GM12878 (cell line): ENCODE data around the gene CAMTA2. TPM values are rescaled to one million over a fixed set of nuclear protein-coding genes. Genes with fewer than 3 reads are reported as not detected.

ENCODE experiments used
- ATF7 ChIP-seq: fragments of 450-650 bp; IDR thresholded peaks from 2 replicates; pipeline ENCODE4 v1.6.1; 2016; ENCODE audit warnings: low read depth, mild to moderate bottlenecking
- EGR1 ChIP-seq, 2 experiments: IDR thresholded peaks; 1 replicate in 1 of 2; 2 replicates in 1 of 2; pipeline ENCODE4 v1.6.1; 2011 to 2012; ENCODE audit warnings: low read depth in 2 of 2, low read length in 2 of 2, borderline replicate concordance in 1 of 2, mild to moderate bottlenecking in 1 of 2, moderate library complexity in 1 of 2
- EP300 ChIP-seq, 2 experiments: fragments of 150-350 bp in 1 of 2; IDR thresholded peaks; 2 replicates each; pipeline ENCODE4 v1.6.1; 2011 to 2012; ENCODE audit warnings: low read depth in 2 of 2, low read length in 2 of 2, borderline replicate concordance in 1 of 2, improper control_type of control experiment in 1 of 2, inconsistent platforms in 1 of 2; ENCODE audit not compliant: control insufficient read depth in 1 of 2
- FOS ChIP-seq: IDR thresholded peaks from 3 replicates; pipeline ENCODE4 v1.6.1; 2011; ENCODE audit warnings: borderline replicate concordance; ENCODE audit not compliant: insufficient read length; ENCODE audit errors: extremely low read depth
- HDAC6 ChIP-seq: fragments of 200-600 bp; sonication (generic); IDR thresholded peaks from one replicate; pipeline ENCODE4 v1.8.0; 2017; ENCODE audit warnings: antibody characterized with exemption; ENCODE audit not compliant: unreplicated experiment
- HSF1 ChIP-seq: fragments of 150-350 bp; IDR thresholded peaks from 2 replicates; pipeline ENCODE4 v1.6.1; 2014; ENCODE audit warnings: mild to moderate bottlenecking, low read depth, low read length
- KLF5 ChIP-seq: fragments of 450-650 bp; IDR thresholded peaks from 2 replicates; pipeline ENCODE4 v1.6.1; 2014; ENCODE audit warnings: mild to moderate bottlenecking; ENCODE audit not compliant: partially characterized antibody
- MEF2A ChIP-seq: IDR thresholded peaks from 2 replicates; pipeline ENCODE4 v1.6.1; 2011; ENCODE audit warnings: low read depth, mild to moderate bottlenecking, low read length, moderate library complexity; ENCODE audit not compliant: insufficient read depth
- NFYA ChIP-seq: IDR thresholded peaks from 2 replicates; pipeline ENCODE4 v1.6.1; 2011; ENCODE audit warnings: low read depth, mild to moderate bottlenecking, low read length, improper control_type of control experiment, borderline replicate concordance
- PAX8 ChIP-seq: fragments of 450-650 bp; IDR thresholded peaks from 2 replicates; pipeline ENCODE4 v1.6.1; 2017; ENCODE audit warnings: mild to moderate bottlenecking, moderate library complexity
- SKIL ChIP-seq: fragments of 450-650 bp; IDR thresholded peaks from 2 replicates; pipeline ENCODE4 v1.6.1; 2017; ENCODE audit warnings: mild to moderate bottlenecking, low read depth, inconsistent platforms; ENCODE audit not compliant: poor library complexity, severe bottlenecking
- SMAD5 ChIP-seq: IDR thresholded peaks from 2 replicates; pipeline ENCODE4 v1.6.1; 2016; ENCODE audit warnings: antibody characterized with exemption, low read depth
- SPI1 ChIP-seq: IDR thresholded peaks from 2 replicates; pipeline ENCODE4 v1.6.1; 2011; ENCODE audit warnings: low read depth, mild to moderate bottlenecking, low read length, moderate library complexity, borderline replicate concordance; ENCODE audit not compliant: insufficient read depth
- ZBTB11 ChIP-seq: fragments of 450-650 bp; formaldehyde crosslinking; IDR thresholded peaks from 2 replicates; pipeline ENCODE4 v1.5.0; 2022; ENCODE audit warnings: mild to moderate bottlenecking, missing genetic modification characterization
- ZNF207 ChIP-seq: fragments of 450-650 bp; IDR thresholded peaks from 2 replicates; pipeline ENCODE4 v1.6.1; 2014; ENCODE audit warnings: antibody characterized with exemption, mild to moderate bottlenecking, borderline replicate concordance
- ZNF384 ChIP-seq: IDR thresholded peaks from 2 replicates; pipeline ENCODE4 v1.6.1; 2012; ENCODE audit warnings: low read depth, mild to moderate bottlenecking, low read length, improper control_type of control experiment, borderline replicate concordance
- ZNF592 ChIP-seq: fragments of 450-650 bp; IDR thresholded peaks from 2 replicates; pipeline ENCODE4 v1.6.1; 2017; ENCODE audit warnings: mild to moderate bottlenecking, moderate library complexity
- polyA plus RNA-seq, 11 experiments: library from polyadenylated mRNA; depleted of rRNA in 4 of 11; unstranded in 6 of 11; stranded (reverse) in 5 of 11; fragments of >200 nt; fragmentation: Nextera tagmentation in 4 of 11; fragmentation: Illumina TruSeq in 1 of 11; extraction: Ambion mirVana in 4 of 11; extraction: Trizol in 1 of 11; gene quantifications; 1 replicate in 1 of 11; 2 replicates in 10 of 11; pipeline versions ENCODE4 v1.2.1 to v1.2.3, GENCODE V29; 2011 to 2016; ENCODE audit warnings: inconsistent platforms in 2 of 11, missing spikeins in 2 of 11, low read depth in 1 of 11
- total RNA-seq, 4 experiments: library from RNA; depleted of rRNA in 3 of 4; stranded (reverse); fragments of >200 nt in 3 of 4; fragmentation: Illumina TruSeq in 1 of 4; extraction: Trizol in 1 of 4; gene quantifications; 2 replicates each; pipeline versions ENCODE4 v1.2.1 to v1.2.3, GENCODE V29; 2013 to 2021

Gene CAMTA2
- total and polyA plus RNA-seq, 10 of the 15 experiments (the other 5 are each of a cell fraction or from before 2014, with no cell fraction given), result 0.42 to 29.3 (median 11.2) TPM

- TF ChIP-seq ZBTB11 (CRISPR knock-in tag) (no peak), FOS (no peak), KLF5 (no peak), ZNF207 (no peak), EP300 (IDR thresholded peaks at IDR 0.05; ENCODE audit: borderline replicate concordance in 1 of 2, control insufficient read depth in 1 of 2, low read depth in 2 of 2, low read length in 2 of 2) (no peak), SKIL (no peak), ZNF592 (no peak), MEF2A (no peak), HDAC6 (no peak), HSF1 (no peak), PAX8 (no peak), NFYA (no peak), SMAD5 (no peak), SPI1 (no peak), EGR1 (IDR thresholded peaks at IDR 0.05; ENCODE audit: borderline replicate concordance in 1 of 2, low read depth in 2 of 2, low read length in 2 of 2) (no peak; a peak in 1 of 3 replicates), ZNF384 (no peak), ATF7 (no peak)
These were observed 53.1 kb downstream of the CAMTA2 start (continued) for GRCh38 chr17:4934173-4934979.
